GM13976 (cell line): ENCODE data around the gene MYO5B.

Source experiments
- DNase-seq: peaks from one replicate; pipeline ENCODE4 v3.0.0; 2012; ENCODE audit warnings: low spot score
- in situ Hi-C: fragments of 300-500 bp; cut with MboI; formaldehyde crosslinking; loops from one replicate; pipeline ENCODE4 v1.12.0; 2022; ENCODE audit warnings: low sequenced_read_pairs, mixed read lengths, inconsistent platforms; ENCODE audit not compliant: unreplicated experiment
- TF ChIP-seq, protein P1 (sequence below): IDR thresholded peaks from 2 replicates; pipeline ENCODE4 v1.5.1; 2012; ENCODE audit warnings: borderline replicate concordance, mild to moderate bottlenecking; ENCODE audit not compliant: insufficient read depth; ENCODE audit errors: extremely low read depth, missing control alignments, control extremely low read depth

The MYO5B gene

DNA sequence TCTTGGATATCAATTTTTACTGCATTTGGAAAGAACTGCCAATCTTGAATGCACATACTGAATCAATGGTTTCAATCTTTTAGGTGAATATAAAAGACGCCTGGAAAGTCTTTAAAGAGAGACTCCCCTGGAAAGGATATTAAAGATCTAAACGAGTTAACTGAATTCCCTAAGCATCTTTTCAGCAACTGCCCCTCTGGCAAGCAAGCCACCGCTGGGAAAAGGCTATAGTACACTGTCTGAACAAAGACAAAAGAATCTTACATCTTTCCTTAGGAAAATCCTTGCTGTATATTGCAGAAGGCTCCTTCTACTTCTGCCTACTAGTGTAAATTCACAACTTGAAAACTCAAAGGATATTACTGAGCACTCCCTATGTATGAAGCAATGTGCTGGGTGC lies 28.0 kb downstream of the MYO5B start:
- TF ChIP-seq, protein P1, sequence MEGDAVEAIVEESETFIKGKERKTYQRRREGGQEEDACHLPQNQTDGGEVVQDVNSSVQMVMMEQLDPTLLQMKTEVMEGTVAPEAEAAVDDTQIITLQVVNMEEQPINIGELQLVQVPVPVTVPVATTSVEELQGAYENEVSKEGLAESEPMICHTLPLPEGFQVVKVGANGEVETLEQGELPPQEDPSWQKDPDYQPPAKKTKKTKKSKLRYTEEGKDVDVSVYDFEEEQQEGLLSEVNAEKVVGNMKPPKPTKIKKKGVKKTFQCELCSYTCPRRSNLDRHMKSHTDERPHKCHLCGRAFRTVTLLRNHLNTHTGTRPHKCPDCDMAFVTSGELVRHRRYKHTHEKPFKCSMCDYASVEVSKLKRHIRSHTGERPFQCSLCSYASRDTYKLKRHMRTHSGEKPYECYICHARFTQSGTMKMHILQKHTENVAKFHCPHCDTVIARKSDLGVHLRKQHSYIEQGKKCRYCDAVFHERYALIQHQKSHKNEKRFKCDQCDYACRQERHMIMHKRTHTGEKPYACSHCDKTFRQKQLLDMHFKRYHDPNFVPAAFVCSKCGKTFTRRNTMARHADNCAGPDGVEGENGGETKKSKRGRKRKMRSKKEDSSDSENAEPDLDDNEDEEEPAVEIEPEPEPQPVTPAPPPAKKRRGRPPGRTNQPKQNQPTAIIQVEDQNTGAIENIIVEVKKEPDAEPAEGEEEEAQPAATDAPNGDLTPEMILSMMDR, result no peak
- no peak for DNase-seq
- in situ Hi-C loops, result no loop called here

DNA sequence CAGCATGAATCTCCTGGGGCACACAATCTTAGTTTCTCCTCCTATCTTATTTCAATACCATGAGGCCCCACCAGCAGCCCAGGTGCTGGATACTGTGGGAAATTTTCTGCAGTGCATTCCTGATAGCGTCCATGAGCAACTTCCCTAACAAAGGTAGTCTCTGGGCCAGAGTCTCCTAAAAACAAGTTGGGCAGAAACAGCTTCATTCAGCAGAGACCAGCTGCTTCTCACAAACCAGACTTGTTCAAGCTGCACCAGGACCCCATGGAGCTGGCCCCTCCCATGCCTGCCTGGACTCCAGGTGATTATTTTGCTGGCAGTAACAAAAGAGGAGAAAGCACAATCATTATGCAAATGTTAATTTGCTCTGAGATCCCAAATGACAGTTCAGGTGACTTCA lies 31.4 kb downstream of the MYO5B start:
- no peak for DNase-seq
- TF ChIP-seq, protein P1, result no peak

DNA sequence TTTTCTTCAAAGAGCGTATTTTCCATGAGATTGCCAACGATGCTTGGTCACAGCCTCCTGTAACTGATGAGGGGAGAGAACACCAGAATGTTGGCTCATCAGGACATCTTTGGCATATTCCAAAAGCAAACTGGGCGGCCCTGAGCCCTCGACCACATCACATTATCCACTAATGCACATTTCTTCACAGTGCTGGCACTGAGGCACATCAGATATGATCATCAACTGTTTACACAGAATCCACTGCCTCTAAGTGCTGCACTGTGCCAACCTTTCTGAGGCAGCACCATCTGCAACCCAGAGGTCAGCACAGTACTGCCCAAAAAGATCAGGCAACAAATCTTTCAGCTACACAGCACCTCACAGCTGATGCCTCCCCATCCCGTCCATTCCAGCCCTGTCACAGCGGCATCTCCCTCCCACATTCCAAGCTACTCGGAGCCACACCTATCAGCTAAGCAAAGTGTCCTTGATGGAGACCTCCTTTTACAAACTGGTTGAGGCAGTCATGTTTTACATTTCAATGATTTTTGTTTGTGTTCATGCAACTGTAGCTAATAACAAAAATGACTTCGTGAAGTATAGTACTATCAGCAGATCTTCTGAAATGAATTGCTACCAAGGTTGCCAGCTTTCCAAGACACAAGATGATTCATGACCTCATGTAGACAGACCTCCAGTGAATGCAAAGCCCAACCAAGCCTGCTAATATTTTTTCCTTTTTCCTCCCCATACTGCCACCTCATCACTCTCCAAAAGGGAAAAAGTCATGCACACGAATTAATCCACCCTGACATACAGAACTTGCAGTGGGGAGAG lies 32.3 kb downstream of the MYO5B start:
- TF ChIP-seq, protein P1, result no peak
- DNase-seq, result no peak
- in situ Hi-C loops, result no loop called here

More for the DNA sequence above, 31.4 kb downstream of the MYO5B start:
- in situ Hi-C loops, result no loop called here

DNA sequence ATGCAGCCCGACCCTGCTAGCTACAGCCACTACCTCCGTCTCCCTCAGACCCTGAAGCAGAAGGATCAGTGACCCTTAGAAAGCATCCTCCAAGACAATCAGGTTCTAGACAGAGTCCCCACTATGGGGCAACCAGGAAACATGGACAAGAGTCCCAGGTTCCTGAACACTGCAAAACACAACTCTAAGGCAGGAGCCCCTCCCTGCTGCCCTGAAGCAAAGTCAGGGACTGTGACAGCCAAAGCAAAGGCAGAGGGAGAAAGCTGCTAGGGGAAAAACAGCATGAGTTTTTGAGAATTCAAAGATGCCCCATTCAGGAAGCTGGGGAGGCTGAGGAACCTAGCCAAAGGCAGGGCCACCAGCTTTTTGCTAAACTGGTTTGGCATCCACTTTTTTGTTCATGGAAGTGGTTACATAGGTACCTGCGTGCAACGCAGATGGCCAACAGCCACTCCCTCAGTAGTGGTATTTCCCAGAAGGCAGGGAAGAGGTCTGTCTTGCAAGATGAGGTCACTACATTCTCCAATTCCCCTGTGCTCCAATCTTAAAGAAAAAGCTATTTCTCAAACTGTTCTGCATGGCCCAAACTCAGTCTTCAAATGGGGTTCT lies 33.2 kb downstream of the MYO5B start:
- in situ Hi-C loops, result no loop called here
- no peak for DNase-seq
- TF ChIP-seq, protein P1, result no peak

DNA sequence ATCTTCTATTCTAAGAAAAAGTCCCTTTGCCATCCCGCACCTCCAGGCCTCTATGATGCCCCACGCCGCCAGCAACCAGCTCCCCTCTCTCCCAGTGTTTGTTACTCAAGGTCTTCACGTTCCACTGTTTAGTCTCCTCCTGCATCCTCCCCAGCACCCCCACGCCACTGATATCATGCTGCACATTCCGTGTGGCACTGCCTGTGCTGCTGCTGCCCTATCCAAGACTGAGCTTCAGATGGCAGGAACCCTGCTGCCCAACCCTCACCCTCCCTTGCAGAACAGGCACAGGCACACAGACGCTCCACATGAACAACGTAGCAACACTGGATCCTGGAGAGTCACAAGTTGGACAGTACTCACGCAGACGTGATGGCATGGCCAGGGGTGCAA lies 35.3 kb downstream of the MYO5B start:
- in situ Hi-C loops, result no loop called here
- DNase-seq, result no peak

DNA sequence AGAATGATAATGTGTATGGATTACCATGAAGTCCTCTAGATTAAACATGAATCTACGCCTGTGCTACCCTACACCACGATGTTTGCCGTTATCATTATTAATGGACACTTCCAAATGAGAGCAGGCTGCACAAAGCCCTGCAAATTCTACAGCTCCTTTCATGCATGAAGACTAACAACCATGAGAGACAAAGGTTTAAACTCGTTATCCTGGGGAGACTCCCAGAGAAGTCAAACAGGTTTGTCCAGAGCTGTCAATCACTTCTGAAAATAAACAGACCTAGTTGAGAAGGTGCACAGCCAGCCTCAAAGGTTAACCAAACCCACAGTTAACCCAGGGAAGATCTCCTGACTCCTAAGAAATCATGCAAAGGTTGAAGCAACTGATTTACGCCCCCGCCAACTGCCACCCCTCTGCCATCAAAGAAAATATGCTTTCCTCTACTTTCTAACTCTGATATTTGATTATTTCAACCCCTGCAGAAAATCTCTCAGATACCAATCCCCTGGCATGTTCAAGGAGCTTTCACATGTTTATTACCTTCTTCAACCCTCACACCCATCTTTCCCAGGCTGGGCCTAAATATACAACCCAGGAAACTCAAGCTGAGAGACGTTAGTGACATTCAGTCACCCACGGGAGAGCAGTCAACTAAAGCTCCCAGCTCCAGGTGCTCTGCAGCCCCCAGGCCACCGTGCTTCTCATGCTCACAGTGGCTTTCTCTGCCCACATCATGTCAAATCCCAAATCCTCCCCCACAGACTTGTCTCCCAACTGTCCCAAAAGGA lies 35.9 kb downstream of the MYO5B start:
- no peak for DNase-seq
- in situ Hi-C loops, result no loop called here
- TF ChIP-seq, protein P1, result no peak

More for the DNA sequence above, 35.3 kb downstream of the MYO5B start:
- TF ChIP-seq, protein P1, result no peak
